Sigmoid colon (tissue), 7 donors: ENCODE results near the gene SLC6A12. TPM values are rescaled to one million over a fixed set of nuclear protein-coding genes. Genes with fewer than 3 reads are reported as not detected.

Experiments
- DNase-seq: peaks from one replicate; pipeline ENCODE4 v3.0.0-alpha.2; 2019
- H3K27ac ChIP-seq, 4 donors: fragments of 200-600 bp; sonication (generic); one replicate each; pipeline ENCODE4 v1.5.1; 2016 to 2019; ENCODE audit warnings: mild to moderate bottlenecking in 1 of 4
- H3K27me3 ChIP-seq, 3 donors: fragments of 200-600 bp; sonication (generic); one replicate each; pipeline ENCODE4 v1.5.1; 2019; ENCODE audit warnings: mild to moderate bottlenecking in 1 of 3
- H3K36me3 ChIP-seq, 4 donors: fragments of 200-600 bp; sonication (generic); one replicate each; pipeline ENCODE4 v1.5.1; 2016 to 2019
- H3K4me1 ChIP-seq, 4 donors: fragments of 200-600 bp; sonication (generic); one replicate each; pipeline ENCODE4 v1.5.1; 2017 to 2019
- H3K4me3 ChIP-seq, 4 donors: fragments of 200-600 bp; sonication (generic); one replicate each; pipeline ENCODE4 v1.5.1; 2017 to 2019; ENCODE audit warnings: mild to moderate bottlenecking in 2 of 4, moderate library complexity in 1 of 4
- H3K9me3 ChIP-seq, 4 donors: fragments of 200-600 bp in 3 of 4; sonication (generic) in 3 of 4; one replicate each; pipeline versions ENCODE4 v1.5.1 to v1.6.1; 2013 to 2019
- CTCF ChIP-seq, 4 experiments: fragments of 450-650 bp in 3 of 4; fragments of 200-600 bp in 1 of 4; IDR thresholded peaks; one replicate each; pipeline ENCODE4 v1.5.1; 2016 to 2019; ENCODE audit warnings: antibody characterized with exemption in 4 of 4, mild to moderate bottlenecking in 3 of 4, moderate library complexity in 2 of 4
- EP300 ChIP-seq, 4 donors: sonication (generic); formaldehyde crosslinking; IDR thresholded peaks; one replicate each; pipeline ENCODE4 v1.6.1; 2017; ENCODE audit warnings: antibody characterized with exemption in 4 of 4
- POLR2A ChIP-seq, 2 donors: fragments of 450-650 bp; IDR thresholded peaks; one replicate each; pipeline ENCODE4 v1.6.1; 2016; ENCODE audit warnings: antibody characterized with exemption in 2 of 2, mild to moderate bottlenecking in 2 of 2, moderate library complexity in 2 of 2
- POLR2AphosphoS5 ChIP-seq, 4 donors: sonication (generic); formaldehyde crosslinking; IDR thresholded peaks; one replicate each; pipeline ENCODE4 v1.6.1; 2017; ENCODE audit warnings: antibody characterized with exemption in 4 of 4
- WGBS, 2 donors: extraction: QIAGEN DNeasy Blood & Tissue Kit; methylation state at CpG; one replicate each; pipeline ENCODE4 v1.1.7; 2013; 5-methylcytosine and 5-hydroxymethylcytosine counted together
- intact Hi-C: fragments of 100-400 bp; cut with DNase I; formaldehyde crosslinking; loops from one replicate; pipeline ENCODE4 v1.15.1; 2023
- polyA plus RNA-seq, 3 donors: library from polyadenylated mRNA; stranded (reverse); fragments of 200-250 nt; gene quantifications; one replicate each; pipeline ENCODE4 v1.2.3, GENCODE V29; 2013
- total RNA-seq, 4 donors: library from RNA; depleted of rRNA; stranded (reverse); fragments of >200 nt; gene quantifications; one replicate each; pipeline ENCODE4 v1.1.0, GENCODE V29; 2016
- donor health status: healthy with polysubstance abuse.
- donor health status: Bipolar disorder and iron deficiency.
- donor health status: healthy.

SLC6A12 gene
- total and polyA plus RNA-seq, 7 donors: 0.28 to 4.2 (median 2.1) TPM; not detected in 2

GRCh38 chr12:256958-257357, 43.0 kb upstream of the SLC6A12 start:
- intact Hi-C loops: no loop called here
- no peak for DNase-seq
- Histone ChIP-seq H3K4me3 (no peak overlapping the region), H3K36me3 (no peaks in the 10 kb centered on the region), H3K27ac (no peak overlapping the region), H3K4me1 (no peaks in the 10 kb centered on the region), H3K27me3 (peaks cover 4 to 52% (median 23%) of the 10 kb centered on the region in 3 donors), H3K9me3 (no peaks in the 10 kb centered on the region)
- WGBS, 2 donors: 78 to 85% methylated on average over 3 of the region's 3 CpGs
- TF ChIP-seq POLR2A (IDR thresholded peaks at IDR 0.05): no peak
- no peak for TF ChIP-seq POLR2AphosphoS5 (IDR thresholded peaks at IDR 0.05)
- no peak for TF ChIP-seq EP300 (IDR thresholded peaks at IDR 0.05)
- TF ChIP-seq CTCF (IDR thresholded peaks at IDR 0.05): no peak

GRCh38 chr12:256225-256624, 42.3 kb upstream of the SLC6A12 start:
- no peak for DNase-seq
- no peaks in the 10 kb centered on the region for H3K9me3 ChIP-seq
- H3K4me1 ChIP-seq: no peaks in the 10 kb centered on the region
- 93% methylated on average over 6 of the region's 6 CpGs for WGBS, 2 donors
- peaks cover under 1 to 45% (median 16%) of the 10 kb centered on the region in 3 donors for H3K27me3 ChIP-seq
- intact Hi-C loops: no loop called here
- TF ChIP-seq POLR2AphosphoS5 (IDR thresholded peaks at IDR 0.05) (no peak), EP300 (IDR thresholded peaks at IDR 0.05) (no peak), CTCF (IDR thresholded peaks at IDR 0.05) (no peak), POLR2A (IDR thresholded peaks at IDR 0.05) (no peak)
- H3K36me3 ChIP-seq: no peaks in the 10 kb centered on the region
- no peak overlapping the region for H3K27ac ChIP-seq
- H3K4me3 ChIP-seq: no peak overlapping the region

- Histone ChIP-seq H3K4me3 (no peak overlapping the region), H3K9me3 (no peaks in the 10 kb centered on the region), H3K4me1 (no peaks in the 10 kb centered on the region), H3K36me3 (no peaks in the 10 kb centered on the region), H3K27me3 (peaks cover 0 to 34% (median 13%) of the 10 kb centered on the region in 3 donors), H3K27ac (no peak overlapping the region)
- 82 to 84% methylated on average over 9 of the region's 9 CpGs for WGBS, 2 donors
- no peak for DNase-seq
- TF ChIP-seq POLR2AphosphoS5 (IDR thresholded peaks at IDR 0.05) (no peak), CTCF (IDR thresholded peaks at IDR 0.05) (no peak), POLR2A (IDR thresholded peaks at IDR 0.05) (no peak), EP300 (IDR thresholded peaks at IDR 0.05) (no peak)
- intact Hi-C loops: no loop called here
Observed at GRCh38 chr12:254912-255311, 41.0 kb upstream of the SLC6A12 start.

GRCh38 chr12:254039-254438, 40.1 kb upstream of the SLC6A12 start:
- H3K4me3 ChIP-seq: no peak overlapping the region
- no peaks in the 10 kb centered on the region for H3K9me3 ChIP-seq
- DNase-seq: no peak
- H3K36me3 ChIP-seq: no peaks in the 10 kb centered on the region
- H3K27me3 ChIP-seq: peaks cover 0 to 28% (median 13%) of the 10 kb centered on the region in 3 donors
- no peak overlapping the region for H3K27ac ChIP-seq
- TF ChIP-seq POLR2A (IDR thresholded peaks at IDR 0.05): no peak
- TF ChIP-seq EP300 (IDR thresholded peaks at IDR 0.05): no peak
- no peak for TF ChIP-seq CTCF (IDR thresholded peaks at IDR 0.05)
- TF ChIP-seq POLR2AphosphoS5 (IDR thresholded peaks at IDR 0.05): no peak
- H3K4me1 ChIP-seq: no peaks in the 10 kb centered on the region
- 76 to 77% methylated on average over 10 of the region's 10 CpGs for WGBS, 2 donors
- intact Hi-C loops: no loop called here
